Fibroblast of skin of right quadriceps (primary cell): ENCODE data around the gene ECE2.
A peak's percentile ranks its signal among the peaks of the same experiment; 100 is the strongest.

Experiments used
- DNase-seq: peaks from one replicate; pipeline ENCODE4 v3.0.0-alpha.2; 2013

ECE2 gene

GRCh38 chr3:184314700-184315542, 39.1 kb downstream of the ECE2 start:
- peak; percentile 83 for DNase-seq

GRCh38 chr3:184315543-184315867, 39.7 kb downstream of the ECE2 start:
- DNase-seq = no peak

GRCh38 chr3:184315871-184316661, 40.2 kb downstream of the ECE2 start:
- DNase-seq = no peak

- DNase-seq = no peak
Observed at GRCh38 chr3:184316792-184317191, 41.0 kb downstream of the ECE2 start.

GRCh38 chr3:184317201-184317600, 41.4 kb downstream of the ECE2 start:
- DNase-seq = no peak

GRCh38 chr3:184320104-184320445, 44.3 kb downstream of the ECE2 start:
- peak; percentile 98 for DNase-seq

- DNase-seq = no peak
Observed at GRCh38 chr3:184321666-184322065, 45.8 kb downstream of the ECE2 start.

- no peak for DNase-seq
Observed at GRCh38 chr3:184322731-184323487, 47.1 kb downstream of the ECE2 start.

- DNase-seq = no peak
Observed at GRCh38 chr3:184323696-184324095, 47.9 kb downstream of the ECE2 start.

GRCh38 chr3:184325269-184325668, 49.4 kb downstream of the ECE2 start:
- DNase-seq = no peak

GRCh38 chr3:184325715-184326369, 50.0 kb downstream of the ECE2 start:
- no peak for DNase-seq

- DNase-seq = no peak
Observed at GRCh38 chr3:184327171-184327570, 51.3 kb downstream of the ECE2 start.

GRCh38 chr3:184328516-184328915, 52.7 kb downstream of the ECE2 start:
- no peak for DNase-seq

GRCh38 chr3:184332370-184333090, 56.7 kb downstream of the ECE2 start:
- DNase-seq = peak; percentile 87

- DNase-seq = no peak
Observed at GRCh38 chr3:184333190-184333589, 57.4 kb downstream of the ECE2 start.

GRCh38 chr3:184333700-184334099, 57.9 kb downstream of the ECE2 start:
- no peak for DNase-seq

- peak; percentile 57 for DNase-seq
Observed at GRCh38 chr3:184334470-184335158, 58.8 kb downstream of the ECE2 start.

- no peak for DNase-seq
Observed at GRCh38 chr3:184335291-184335660, 59.5 kb downstream of the ECE2 start.

- DNase-seq = peak; percentile 78
Observed at GRCh38 chr3:184335661-184336546, 60.1 kb downstream of the ECE2 start.

GRCh38 chr3:184336547-184337398, 61.0 kb downstream of the ECE2 start:
- DNase-seq = peak; percentile 48
